Upper lobe of right lung (tissue), 1 donor: Measurements from ENCODE around the gene AK2. TPM values are rescaled to one million over a fixed set of nuclear protein-coding genes. Genes with fewer than 3 reads are reported as not detected.
A peak's percentile ranks its signal among the peaks of the same experiment; 100 is the strongest.

Experiments
- ATAC-seq: fragments of 200-7000 bp; cut with Tn5 transposase; one replicate; pipeline ENCODE4 v1.9.1; 2020; ENCODE audit warnings: mild to moderate bottlenecking, moderate library complexity
- DNase-seq: peaks from one replicate; pipeline ENCODE4 v3.0.0-alpha.2; 2020
- H3K27ac ChIP-seq: fragments of 200-600 bp; one replicate; pipeline ENCODE4 v1.8.0; 2022
- H3K27me3 ChIP-seq: fragments of 200-600 bp; one replicate; pipeline ENCODE4 v1.8.0; 2022; ENCODE audit warnings: mild to moderate bottlenecking
- H3K36me3 ChIP-seq: fragments of 200-600 bp; one replicate; pipeline ENCODE4 v1.8.0; 2022
- H3K4me1 ChIP-seq: fragments of 200-600 bp; one replicate; pipeline ENCODE4 v1.8.0; 2022
- H3K4me3 ChIP-seq: fragments of 200-600 bp; one replicate; pipeline ENCODE4 v1.8.0; 2022; ENCODE audit warnings: mild to moderate bottlenecking
- H3K9me3 ChIP-seq: fragments of 200-600 bp; one replicate; pipeline ENCODE4 v1.8.0; 2022
- intact Hi-C: fragments of 100-400 bp; cut with DNase I; formaldehyde crosslinking; loops from one replicate; pipeline ENCODE4 v1.11.0; 2022
- long read RNA-seq: library from polyadenylated mRNA; unstranded; transcript quantifications from one replicate; pipeline ENCODE4 v2.0.0, GENCODE V29; 2021
- total RNA-seq: library from RNA; stranded (reverse); fragmentation: NEBNext Ultra II Directional; extraction: Animal tissue kit (Norgen Biotek cat#: 25700); gene quantifications from one replicate; pipeline ENCODE4 v1.2.1, GENCODE V29; 2021
- TF ChIP-seq, protein P1 (sequence below): fragments of 200-600 bp; IDR thresholded peaks from one replicate; pipeline ENCODE4 v1.8.0; 2022; ENCODE audit warnings: antibody characterized with exemption
- donor health status: DM: no; HTN: yes; CAD: no; lungs with severe emphysema.

AK2 gene
- total RNA-seq: 106 TPM
- long read RNA-seq, transcript AK2-201 (6 exons, 1,021 nt): minor isoform, 45 of 135 reads
- long read RNA-seq, transcript AK2-202 (7 exons, 3,586 nt): major isoform, 66 of 135 reads
- long read RNA-seq, transcript AK2-212 (7 exons, 886 nt): minor isoform, 5 of 135 reads
- long read RNA-seq, partial matches to known transcripts: 3 of 135 reads
- long read RNA-seq, other reads (novel, unspliced or antisense): 13 of 135 reads

- Histone ChIP-seq H3K36me3 (no peaks in the 10 kb centered on the region), H3K9me3 (no peaks in the 10 kb centered on the region), H3K4me1 (peaks cover 28% of the 10 kb centered on the region), H3K27ac (peak within 1 kb of the TSS; percentile 75), H3K4me3 (peak within 1 kb of the TSS; percentile 72), H3K27me3 (no peaks in the 10 kb centered on the region)
- ATAC-seq (peak; percentile 100), DNase-seq (peak; percentile 98)
- intact Hi-C loops: no loop called here
- TF ChIP-seq, protein P1, sequence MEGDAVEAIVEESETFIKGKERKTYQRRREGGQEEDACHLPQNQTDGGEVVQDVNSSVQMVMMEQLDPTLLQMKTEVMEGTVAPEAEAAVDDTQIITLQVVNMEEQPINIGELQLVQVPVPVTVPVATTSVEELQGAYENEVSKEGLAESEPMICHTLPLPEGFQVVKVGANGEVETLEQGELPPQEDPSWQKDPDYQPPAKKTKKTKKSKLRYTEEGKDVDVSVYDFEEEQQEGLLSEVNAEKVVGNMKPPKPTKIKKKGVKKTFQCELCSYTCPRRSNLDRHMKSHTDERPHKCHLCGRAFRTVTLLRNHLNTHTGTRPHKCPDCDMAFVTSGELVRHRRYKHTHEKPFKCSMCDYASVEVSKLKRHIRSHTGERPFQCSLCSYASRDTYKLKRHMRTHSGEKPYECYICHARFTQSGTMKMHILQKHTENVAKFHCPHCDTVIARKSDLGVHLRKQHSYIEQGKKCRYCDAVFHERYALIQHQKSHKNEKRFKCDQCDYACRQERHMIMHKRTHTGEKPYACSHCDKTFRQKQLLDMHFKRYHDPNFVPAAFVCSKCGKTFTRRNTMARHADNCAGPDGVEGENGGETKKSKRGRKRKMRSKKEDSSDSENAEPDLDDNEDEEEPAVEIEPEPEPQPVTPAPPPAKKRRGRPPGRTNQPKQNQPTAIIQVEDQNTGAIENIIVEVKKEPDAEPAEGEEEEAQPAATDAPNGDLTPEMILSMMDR: no peak
These were observed at the start of gene AK2 for GRCh38 chr1:33036526-33037503. Gene AK2 (minus strand): TSS chr1:33036883. CDS start chr1:33036828, 55 bp downstream.

DNA sequence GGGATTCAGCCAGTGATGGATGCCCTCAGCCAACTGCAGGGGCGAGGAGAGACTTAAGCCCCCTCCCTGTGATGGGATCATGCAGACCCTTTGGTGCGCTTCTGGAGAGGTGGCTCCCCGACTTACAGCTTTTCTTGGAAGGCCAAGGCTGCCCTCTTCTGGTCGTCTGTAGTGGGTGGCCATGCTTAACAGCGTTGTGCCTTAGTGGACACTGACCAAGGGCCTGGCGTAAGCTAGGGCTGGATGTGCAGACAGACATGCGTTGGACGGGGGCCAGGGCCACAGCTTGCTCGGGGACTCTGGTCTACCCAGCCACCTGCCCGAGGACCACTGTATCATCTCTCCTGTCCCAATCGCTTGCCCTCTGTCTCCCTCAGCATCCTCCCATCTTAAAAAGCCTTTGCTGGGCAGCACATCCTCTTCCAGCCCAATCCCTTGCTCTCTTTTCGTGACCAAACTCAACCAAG lies 49.7 kb upstream of the AK2 start:
- no peaks in the 10 kb centered on the region for H3K9me3 ChIP-seq
- peak; percentile 80 for DNase-seq
- H3K4me1 ChIP-seq: peaks cover 8% of the 10 kb centered on the region
- no peaks in the 10 kb centered on the region for H3K27me3 ChIP-seq
- no peak overlapping the region for H3K27ac ChIP-seq
- H3K36me3 ChIP-seq: no peaks in the 10 kb centered on the region
- intact Hi-C loops: no loop called here
- ATAC-seq: peak; percentile 88
- TF ChIP-seq, protein P1: peak; percentile 72
- no peak overlapping the region for H3K4me3 ChIP-seq

DNA sequence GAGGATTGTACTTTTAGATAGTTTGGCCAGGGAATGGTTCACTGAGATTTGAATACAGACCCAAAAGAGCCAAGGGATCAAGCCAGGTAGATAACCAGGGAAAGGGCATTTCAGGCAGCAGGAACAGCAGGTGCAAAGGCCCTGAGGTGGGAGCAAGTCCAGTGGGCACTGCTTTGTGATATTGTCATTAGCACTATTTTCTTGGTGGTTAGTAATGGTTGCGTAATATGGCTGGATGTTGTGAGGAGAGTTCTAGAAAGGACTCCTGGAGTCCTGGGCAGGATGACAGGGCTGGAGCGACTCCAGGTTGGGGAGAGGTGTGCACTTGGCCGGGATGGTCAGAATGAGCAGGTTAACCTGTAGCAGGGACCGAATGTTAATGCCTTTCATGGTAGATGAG lies 48.6 kb upstream of the AK2 start:
- no peaks in the 10 kb centered on the region for H3K36me3 ChIP-seq
- no peaks in the 10 kb centered on the region for H3K9me3 ChIP-seq
- DNase-seq (no peak), ATAC-seq (no peak)
- H3K4me3 ChIP-seq: no peak overlapping the region
- peaks cover 13% of the 10 kb centered on the region for H3K4me1 ChIP-seq
- intact Hi-C loops: no loop called here
- no peak overlapping the region for H3K27ac ChIP-seq
- no peaks in the 10 kb centered on the region for H3K27me3 ChIP-seq
- TF ChIP-seq, protein P1: no peak

DNA sequence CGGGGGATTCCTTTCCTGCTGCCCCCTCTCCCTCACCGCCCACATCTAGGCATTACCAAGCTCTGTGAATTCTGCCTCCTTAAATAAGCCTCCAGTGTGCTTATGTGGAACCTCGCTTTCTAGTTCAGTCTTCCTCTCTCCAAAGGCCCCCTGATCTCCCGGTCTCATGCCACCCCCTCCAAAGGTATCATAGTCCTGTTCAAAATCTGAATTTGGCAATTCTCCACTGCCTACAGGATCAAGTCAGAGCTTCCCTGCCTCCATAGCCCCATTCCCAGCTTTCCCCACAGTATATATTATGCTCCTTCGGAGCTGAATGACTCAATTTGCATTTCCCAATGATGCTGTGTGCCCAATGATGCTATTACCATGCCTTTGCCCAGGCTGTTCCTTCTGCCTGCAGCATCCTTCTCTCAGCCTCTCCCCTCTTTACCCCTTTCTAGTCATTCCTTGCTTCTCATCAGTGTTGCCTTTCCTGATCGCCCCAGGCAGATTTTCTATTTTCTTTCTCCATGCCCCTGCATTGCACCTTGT lies 46.0 kb upstream of the AK2 start:
- no peak overlapping the region for H3K4me3 ChIP-seq
- peaks cover 17% of the 10 kb centered on the region for H3K4me1 ChIP-seq
- ATAC-seq (no peak), DNase-seq (no peak)
- intact Hi-C loops: no loop called here
- no peak overlapping the region for H3K27ac ChIP-seq
- no peaks in the 10 kb centered on the region for H3K27me3 ChIP-seq
- no peaks in the 10 kb centered on the region for H3K9me3 ChIP-seq
- TF ChIP-seq, protein P1: no peak
- H3K36me3 ChIP-seq: no peaks in the 10 kb centered on the region

- ATAC-seq: no peak
- intact Hi-C loops: no loop called here
- Histone ChIP-seq H3K27me3 (no peaks in the 10 kb centered on the region), H3K9me3 (no peaks in the 10 kb centered on the region), H3K27ac (peak overlapping the region; percentile 30), H3K36me3 (no peaks in the 10 kb centered on the region), H3K4me1 (peaks cover 17% of the 10 kb centered on the region), H3K4me3 (peak overlapping the region; percentile 79)
- TF ChIP-seq, protein P1: no peak
- DNase-seq: no peak
These were observed 45.0 kb upstream of the AK2 start for GRCh38 chr1:33081554-33082305.
